GM18867 (cell line): ENCODE measurements around the gene ST7.
"Not testable (repeated sequence)": the region's sequence is repeated elsewhere in the genome, so short reads cannot be mapped to it uniquely, and the experiment has no call there.

Experiments
- ATAC-seq: cut with Tn5 transposase; IDR thresholded peaks from one replicate; pipeline ENCODE4 v1.9.1; 2021; ENCODE audit warnings: mild to moderate bottlenecking, moderate library complexity; ENCODE audit not compliant: unreplicated experiment

The ST7 gene

GRCh38 chr7:117120321-117120720 lies 167.0 kb downstream of the ST7 start:
- ATAC-seq, result not testable (repeated sequence)

- ATAC-seq, result not testable (repeated sequence)
These were observed 168.7 kb downstream of the ST7 start for GRCh38 chr7:117122036-117122435.

GRCh38 chr7:117122536-117122935 lies 169.2 kb downstream of the ST7 start:
- ATAC-seq, result no peak

GRCh38 chr7:117123311-117123926 lies 170.1 kb downstream of the ST7 start:
- ATAC-seq, result no peak

GRCh38 chr7:117124591-117125220 lies 171.4 kb downstream of the ST7 start:
- ATAC-seq, result peak; percentile 81

- ATAC-seq, result no peak
These were observed 173.4 kb downstream of the ST7 start for GRCh38 chr7:117126676-117127075.

- peak; percentile 70 for ATAC-seq
These were observed 174.4 kb downstream of the ST7 start for GRCh38 chr7:117127585-117128168.

GRCh38 chr7:117129521-117129955 lies 176.2 kb downstream of the ST7 start:
- no peak for ATAC-seq

- no peak for ATAC-seq
These were observed 177.0 kb downstream of the ST7 start for GRCh38 chr7:117130262-117130661.

- ATAC-seq, result no peak
These were observed 179.2 kb downstream of the ST7 start for GRCh38 chr7:117132321-117133120.

GRCh38 chr7:117133125-117133524 lies 179.8 kb downstream of the ST7 start:
- ATAC-seq, result no peak

GRCh38 chr7:117134411-117134810 lies 181.1 kb downstream of the ST7 start:
- no peak for ATAC-seq

GRCh38 chr7:117134889-117135552 lies 181.7 kb downstream of the ST7 start:
- ATAC-seq, result peak; percentile 51

GRCh38 chr7:117135553-117135891 lies 182.2 kb downstream of the ST7 start:
- ATAC-seq, result peak; percentile 20

GRCh38 chr7:117137868-117138267 lies 184.6 kb downstream of the ST7 start:
- no peak for ATAC-seq

GRCh38 chr7:117138495-117138894 lies 185.2 kb downstream of the ST7 start:
- ATAC-seq, result no peak

- no peak for ATAC-seq
These were observed 185.7 kb downstream of the ST7 start for GRCh38 chr7:117138981-117139380.

- ATAC-seq, result no peak
These were observed 186.2 kb downstream of the ST7 start for GRCh38 chr7:117139397-117139984.

- no peak for ATAC-seq
These were observed 187.6 kb downstream of the ST7 start for GRCh38 chr7:117140921-117141320.

- ATAC-seq, result no peak
These were observed 189.8 kb downstream of the ST7 start for GRCh38 chr7:117143066-117143465.

- no peak for ATAC-seq
These were observed 190.3 kb downstream of the ST7 start for GRCh38 chr7:117143580-117143979.
